ENCODE data around the gene RNF207.

- TF ChIP-seq TAF1 (IDR thresholded peaks at IDR 0.05; ENCODE audit: low read depth): no peak
- TF ChIP-seq CREB1 (IDR thresholded peaks at IDR 0.05; ENCODE audit: low read depth): no peak
- no peak for TF ChIP-seq EP300 (IDR thresholded peaks at IDR 0.05; ENCODE audit: borderline replicate concordance)
- no peak for TF ChIP-seq RAD21 (IDR thresholded peaks at IDR 0.05; ENCODE audit: low read depth)
These were observed 37.3 kb downstream of the RNF207 start for GRCh38 chr1:6243053-6243834.
